Neural progenitor cell (in vitro differentiated cells): ENCODE results near the gene CCS. TPM values are rescaled to one million over a fixed set of nuclear protein-coding genes. Genes with fewer than 3 reads are reported as not detected.
"Not testable (repeated sequence)": the region's sequence is repeated elsewhere in the genome, so short reads cannot be mapped to it uniquely, and the experiment has no call there.

Experiments used
- DNase-seq: peaks from one replicate; pipeline ENCODE4 v3.0.0-alpha.2; 2016; ENCODE audit warnings: low spot score
- H2AFZ ChIP-seq: fragments of 200-600 bp; sonication (generic); replicated peaks from 2 replicates; pipeline ENCODE4 v1.6.1; 2016; ENCODE audit warnings: antibody characterized with exemption
- H3F3A ChIP-seq: fragments of 200-600 bp; sonication (generic); 2 replicates; pipeline ENCODE4 v1.6.1; 2016; ENCODE audit warnings: antibody characterized with exemption, low read depth
- H3K27ac ChIP-seq: fragments of 200-600 bp; sonication (generic); 2 replicates; pipeline ENCODE4 v1.5.1; 2016; ENCODE audit warnings: mild to moderate bottlenecking
- H3K27me3 ChIP-seq: fragments of 200-600 bp; sonication (generic); 2 replicates; pipeline ENCODE4 v1.6.1; 2016; ENCODE audit warnings: mild to moderate bottlenecking, moderate library complexity
- H3K36me3 ChIP-seq: fragments of 200-600 bp; sonication (generic); 2 replicates; pipeline ENCODE4 v1.5.1; 2016
- H3K4me1 ChIP-seq: fragments of 200-600 bp; sonication (generic); 2 replicates; pipeline ENCODE4 v1.6.1; 2016; ENCODE audit warnings: mixed run types
- H3K4me2 ChIP-seq: fragments of 200-600 bp; sonication (generic); 2 replicates; pipeline ENCODE4 v1.6.1; 2016
- H3K4me3 ChIP-seq: fragments of 200-600 bp; sonication (generic); 2 replicates; pipeline ENCODE4 v1.5.1; 2016
- H3K79me2 ChIP-seq: fragments of 200-600 bp; sonication (generic); 2 replicates; pipeline ENCODE4 v1.6.1; 2016; ENCODE audit warnings: low read depth
- H3K9ac ChIP-seq: fragments of 200-600 bp; sonication (generic); 2 replicates; pipeline ENCODE4 v1.6.1; 2016
- H3K9me3 ChIP-seq: fragments of 200-600 bp; sonication (generic); 2 replicates; pipeline ENCODE4 v1.5.1; 2016; ENCODE audit warnings: low read depth
- H4K20me1 ChIP-seq: fragments of 200-600 bp; sonication (generic); 2 replicates; pipeline ENCODE4 v1.6.1; 2016; ENCODE audit warnings: low read depth
- H3K27ac Mint-ChIP-seq: 3 replicates; pipeline ENCODE4 v1.8.0; 2021; ENCODE audit warnings: mixed read lengths
- H3K27me3 Mint-ChIP-seq: 2 replicates; pipeline ENCODE4 v1.8.0; 2022; ENCODE audit warnings: low read depth, mild to moderate bottlenecking, inconsistent platforms, moderate library complexity, mixed read lengths; ENCODE audit not compliant: insufficient read depth
- H3K36me3 Mint-ChIP-seq: 3 replicates; pipeline ENCODE4 v1.8.0; 2021; ENCODE audit warnings: mixed read lengths
- H3K4me1 Mint-ChIP-seq: 3 replicates; pipeline ENCODE4 v1.8.0; 2021; ENCODE audit warnings: mixed read lengths
- H3K4me3 Mint-ChIP-seq: 3 replicates; pipeline ENCODE4 v1.8.0; 2021; ENCODE audit warnings: mild to moderate bottlenecking, moderate library complexity, mixed read lengths
- H3K9me3 Mint-ChIP-seq: 3 replicates; pipeline ENCODE4 v1.8.0; 2020; ENCODE audit warnings: mixed read lengths
- CTCF ChIP-seq: fragments of 200-600 bp; sonication (generic); IDR thresholded peaks from 2 replicates; pipeline ENCODE4 v1.5.1; 2017; ENCODE audit warnings: antibody characterized with exemption, mild to moderate bottlenecking
- EZH2 ChIP-seq: fragments of 200-600 bp; sonication (generic); IDR thresholded peaks from 2 replicates; pipeline ENCODE4 v1.6.1; 2017; ENCODE audit warnings: antibody characterized with exemption, mild to moderate bottlenecking, moderate library complexity
- EZH2phosphoT487 ChIP-seq: fragments of 200-600 bp; sonication (generic); IDR thresholded peaks from 2 replicates; pipeline ENCODE4 v1.6.1; 2017; ENCODE audit warnings: antibody characterized with exemption
- total RNA-seq: library from RNA; depleted of rRNA; stranded (reverse); fragments of >200 nt; gene quantifications from 2 replicates; pipeline ENCODE4 v1.2.3, GENCODE V29; 2015; ENCODE audit warnings: low replicate concordance

Gene CCS
- total RNA-seq, 1 donor from 2014 or later = 44.3 TPM

GRCh38 chr11:66600631-66601233 lies 7.7 kb downstream of the CCS start:
- H3K27ac ChIP-seq = no peak overlapping the region

GRCh38 chr11:66603072-66603471 lies 10.1 kb downstream of the CCS start:
- Histone ChIP-seq H3K4me2 (no peak overlapping the region), H3F3A (no peaks in the 10 kb centered on the region), H3K27me3 (no peaks in the 10 kb centered on the region), H3K36me3 (no peaks in the 10 kb centered on the region), H3K27ac (no peak overlapping the region), H4K20me1 (no peaks in the 10 kb centered on the region), H3K4me3 (no peak overlapping the region), H3K4me1 (no peaks in the 10 kb centered on the region), H3K79me2 (no peaks in the 10 kb centered on the region), H3K9me3 (no peaks in the 10 kb centered on the region), H2AFZ (no peak overlapping the region), H3K9ac (no peak overlapping the region)
- no peaks in the 10 kb centered on the region for H3K27me3 Mint-ChIP-seq
- no peak overlapping the region for H3K4me3 Mint-ChIP-seq
- peaks cover 10% of the 10 kb centered on the region for H3K4me1 Mint-ChIP-seq
- DNase-seq = no peak
- H3K27ac Mint-ChIP-seq = no peak overlapping the region
- H3K9me3 Mint-ChIP-seq = no peaks in the 10 kb centered on the region
- H3K36me3 Mint-ChIP-seq = peaks cover 13% of the 10 kb centered on the region
- TF ChIP-seq CTCF (no peak), EZH2phosphoT487 (no peak), EZH2 (no peak)

More at GRCh38 chr11:66600631-66601233, 7.7 kb downstream of the CCS start:
- TF ChIP-seq EZH2phosphoT487 (no peak), EZH2 (no peak), CTCF (no peak)
- Histone ChIP-seq H3K79me2 (no peaks in the 10 kb centered on the region), H3F3A (no peaks in the 10 kb centered on the region), H3K4me2 (no peak overlapping the region), H3K4me3 (no peak overlapping the region), H3K9ac (no peak overlapping the region), H3K27me3 (no peaks in the 10 kb centered on the region), H3K9me3 (no peaks in the 10 kb centered on the region), H4K20me1 (no peaks in the 10 kb centered on the region), H3K36me3 (no peaks in the 10 kb centered on the region), H2AFZ (no peak overlapping the region), H3K4me1 (no peaks in the 10 kb centered on the region)
- no peak for DNase-seq
- Mint-ChIP-seq H3K27ac (peak overlapping the region; percentile 34), H3K27me3 (peaks cover 2% of the 10 kb centered on the region), H3K36me3 (peaks cover 8% of the 10 kb centered on the region), H3K4me1 (peaks cover 10% of the 10 kb centered on the region), H3K9me3 (no peaks in the 10 kb centered on the region), H3K4me3 (no peak overlapping the region)

GRCh38 chr11:66604155-66604554 lies 11.2 kb downstream of the CCS start:
- no peaks in the 10 kb centered on the region for H3K9me3 ChIP-seq
- H3K36me3 Mint-ChIP-seq = peaks cover 13% of the 10 kb centered on the region
- TF ChIP-seq EZH2 (no peak), EZH2phosphoT487 (no peak), CTCF (no peak)
- H2AFZ ChIP-seq = no peak overlapping the region
- no peaks in the 10 kb centered on the region for H3K4me1 ChIP-seq
- no peaks in the 10 kb centered on the region for H3K36me3 ChIP-seq
- no peak overlapping the region for H3K4me2 ChIP-seq
- H3K27me3 ChIP-seq = no peaks in the 10 kb centered on the region
- no peaks in the 10 kb centered on the region for H3K27me3 Mint-ChIP-seq
- H3K27ac Mint-ChIP-seq = no peak overlapping the region
- no peak overlapping the region for H3K4me3 ChIP-seq
- no peak overlapping the region for H3K4me3 Mint-ChIP-seq
- no peaks in the 10 kb centered on the region for H4K20me1 ChIP-seq
- no peaks in the 10 kb centered on the region for H3K9me3 Mint-ChIP-seq
- H3K9ac ChIP-seq = no peak overlapping the region
- no peak for DNase-seq
- H3K27ac ChIP-seq = no peak overlapping the region
- H3F3A ChIP-seq = no peaks in the 10 kb centered on the region
- no peaks in the 10 kb centered on the region for H3K79me2 ChIP-seq
- peaks cover 10% of the 10 kb centered on the region for H3K4me1 Mint-ChIP-seq

- not testable (repeated sequence) for H3K27ac Mint-ChIP-seq, H3K9me3 Mint-ChIP-seq, H3K4me1 ChIP-seq, H3K27me3 ChIP-seq, H3K4me3 ChIP-seq, H3K4me1 Mint-ChIP-seq, DNase-seq, H3K9ac ChIP-seq, H4K20me1 ChIP-seq, H3K9me3 ChIP-seq, H3K79me2 ChIP-seq, H3K4me3 Mint-ChIP-seq, H3K4me2 ChIP-seq, H3K27ac ChIP-seq, H3K36me3 ChIP-seq, H3K27me3 Mint-ChIP-seq, H2AFZ ChIP-seq
- H3K36me3 Mint-ChIP-seq = peaks cover 17% of the 10 kb centered on the region
- H3F3A ChIP-seq = peaks cover 11% of the 10 kb centered on the region
Observed at GRCh38 chr11:66606608-66607007, 13.6 kb downstream of the CCS start.
